Endothelial cell of umbilical vein (primary cell): ENCODE measurements around the gene GPR42. TPM values are rescaled to one million over a fixed set of nuclear protein-coding genes. Genes with fewer than 3 reads are reported as not detected.

Experiments used
- BruUV-seq: library from RNA; stranded (reverse); fragments of 400-500 nt; replicated peaks from 2 replicates; lab custom pipeline; 2021; lab: Mats Ljungman, UMichigan
- CTCF ChIA-PET: fragments of 300-600, 350-600 bp; sonication (Branson Sonifier 250); formaldehyde crosslinking; loops from one replicate; lab custom pipeline; 2021; ENCODE audit warnings: antibody characterized with exemption, inconsistent platforms; lab: Charles Lee
- POLR2A ChIA-PET: fragments of 300-600, 350-600 bp; sonication (Branson Sonifier 250); formaldehyde crosslinking; loops from one replicate; lab custom pipeline; 2021; ENCODE audit warnings: antibody characterized with exemption, inconsistent platforms; lab: Charles Lee
- DNase-seq: peaks from one replicate; pipeline ENCODE4 v3.0.0-alpha.2; 2011; ENCODE audit warnings: low read depth, low spot score
- FAIRE-seq: peaks from 2 replicates; lab custom pipeline; 2011; peaks lifted over from hg19 to GRCh38; lab: Jason Lieb, UNC
- H2AFZ ChIP-seq: 2 replicates; pipeline ENCODE4 v1.6.0; 2012; ENCODE audit warnings: low read depth, low read length, control low read depth, inconsistent platforms
- H3K27ac ChIP-seq: 2 replicates; pipeline ENCODE4 v1.5.1; 2011; ENCODE audit warnings: low read depth, mild to moderate bottlenecking, control low read depth, low read length, moderate library complexity; ENCODE audit not compliant: insufficient read depth
- H3K27me3 ChIP-seq, 2 experiments: 2 replicates each; pipeline versions ENCODE4 v1.6.0 to v1.6.1; 2011; ENCODE audit warnings: low read length in 2 of 2, mixed read lengths in 1 of 2; ENCODE audit not compliant: control insufficient read depth in 2 of 2, insufficient read depth in 2 of 2
- H3K36me3 ChIP-seq, 2 experiments: 2 replicates in 1 of 2; 3 replicates in 1 of 2; pipeline ENCODE4 v1.5.1; 2011; ENCODE audit warnings: low read length in 2 of 2, mild to moderate bottlenecking in 1 of 2, moderate library complexity in 1 of 2; ENCODE audit not compliant: control insufficient read depth in 2 of 2, insufficient read depth in 2 of 2; ENCODE audit errors: extremely low read depth in 1 of 2
- H3K4me1 ChIP-seq: 3 replicates; pipeline ENCODE4 v1.5.1; 2011; ENCODE audit warnings: mild to moderate bottlenecking, low read length; ENCODE audit not compliant: control insufficient read depth, insufficient read depth; ENCODE audit errors: extremely low read depth
- H3K4me2 ChIP-seq: 2 replicates; pipeline ENCODE4 v1.6.1; 2011; ENCODE audit warnings: low read length, control low read depth, mixed read lengths; ENCODE audit not compliant: insufficient read depth
- H3K4me3 ChIP-seq, 3 experiments: fragments of 200-600 bp in 1 of 3; sonication (generic), shearing (Covaris generic) in 1 of 3; replicated peaks in 1 of 3; 2 replicates each; pipeline ENCODE4 v1.5.1; 2011 to 2016; ENCODE audit warnings: control low read depth in 3 of 3, low read length in 3 of 3, mild to moderate bottlenecking in 2 of 3, inconsistent platforms in 1 of 3, low read depth in 1 of 3, moderate library complexity in 1 of 3; ENCODE audit not compliant: insufficient read depth in 1 of 3
- H3K79me2 ChIP-seq: 2 replicates; pipeline ENCODE4 v1.6.0; 2012; ENCODE audit warnings: low read length, inconsistent platforms; ENCODE audit not compliant: control insufficient read depth, insufficient read depth
- H3K9ac ChIP-seq: replicated peaks from 2 replicates; pipeline ENCODE3; 2011; ENCODE audit warnings: low read length, control low read depth; ENCODE audit not compliant: insufficient read depth; ENCODE audit errors: extremely low read depth
- H3K9me1 ChIP-seq: replicated peaks from 3 replicates; pipeline ENCODE4 v1.6.0; 2011; ENCODE audit warnings: mild to moderate bottlenecking, low read length; ENCODE audit not compliant: control insufficient read depth, insufficient read depth; ENCODE audit errors: extremely low read depth
- H3K9me3 ChIP-seq: replicated peaks from 2 replicates; pipeline ENCODE4 v1.5.1; 2012; ENCODE audit warnings: low read length, inconsistent platforms; ENCODE audit not compliant: control insufficient read depth, insufficient read depth
- H4K20me1 ChIP-seq: replicated peaks from 2 replicates; pipeline ENCODE3; 2011; ENCODE audit warnings: mild to moderate bottlenecking, low read length; ENCODE audit not compliant: control insufficient read depth, insufficient read depth; ENCODE audit errors: extremely low read depth
- EZH2 ChIP-seq: IDR thresholded peaks from 2 replicates; pipeline ENCODE4 v1.6.1; 2012; ENCODE audit warnings: borderline replicate concordance, low read depth, mild to moderate bottlenecking, moderate library complexity, low read length, inconsistent platforms; ENCODE audit not compliant: severe bottlenecking
- FOS ChIP-seq: IDR thresholded peaks from 2 replicates; pipeline ENCODE4 v1.6.1; 2011; ENCODE audit warnings: mild to moderate bottlenecking, low read length, moderate library complexity, borderline replicate concordance; ENCODE audit not compliant: insufficient read depth
- GATA2 ChIP-seq: IDR thresholded peaks from 2 replicates; pipeline ENCODE4 v1.7.0; 2011; ENCODE audit warnings: low read depth, mild to moderate bottlenecking, moderate library complexity, mixed read lengths, low read length; ENCODE audit not compliant: insufficient read length, insufficient read depth
- JUN ChIP-seq: IDR thresholded peaks from 2 replicates; pipeline ENCODE4 v1.6.1; 2011; ENCODE audit warnings: borderline replicate concordance, low read depth; ENCODE audit not compliant: insufficient read length, insufficient read depth
- MYC ChIP-seq: IDR thresholded peaks from one replicate; pipeline ENCODE4 v1.6.1; 2011; ENCODE audit warnings: mild to moderate bottlenecking, low read depth, low read length
- POLR2A ChIP-seq: IDR thresholded peaks from 2 replicates; pipeline ENCODE4 v1.6.1; 2012; ENCODE audit warnings: low read depth, mild to moderate bottlenecking, control low read depth, low read length
- POLR2AphosphoS5 ChIP-seq: IDR thresholded peaks from 2 replicates; pipeline ENCODE4 v1.6.1; 2012; ENCODE audit warnings: low read depth, mild to moderate bottlenecking, control low read depth, low read length, moderate library complexity; ENCODE audit not compliant: insufficient read depth
- dilution Hi-C: fragments of 300-500 bp; cut with MboI; formaldehyde crosslinking; loops from one replicate; pipeline ENCODE4 v1.15.0; 2019; ENCODE audit warnings: low sequenced_read_pairs; ENCODE audit not compliant: extremely low pct_ligation_motif_present
- intact Hi-C: fragments of 100-400 bp; cut with micrococcal nuclease; formaldehyde crosslinking; loops from one replicate; pipeline ENCODE4 v1.10.0; 2022
- polyA plus RNA-seq, 4 experiments: library from polyadenylated mRNA; depleted of rRNA in 3 of 4; stranded (reverse) in 3 of 4; unstranded in 1 of 4; fragments of >200 nt; gene quantifications; 2 replicates each; pipeline versions ENCODE4 v1.2.1 to v1.2.3, GENCODE V29; 2011 to 2012; ENCODE audit warnings: missing spikeins in 1 of 4
- total RNA-seq: library from RNA; stranded (reverse); gene quantifications from 2 replicates; pipeline ENCODE4 v1.2.3, GENCODE V29; 2021
- TF ChIP-seq, protein P1 (sequence below): IDR thresholded peaks from 2 replicates; pipeline ENCODE4 v1.6.1; 2011; ENCODE audit not compliant: insufficient read depth, insufficient read length
- TF ChIP-seq, protein P2 (sequence below), 2 donors: IDR thresholded peaks; 1 replicate in 1 of 2; 2 replicates in 1 of 2; pipeline ENCODE4 v1.5.1; 2011; ENCODE audit warnings: low read length in 2 of 2, mild to moderate bottlenecking in 2 of 2, moderate library complexity in 2 of 2, control low read depth in 1 of 2, inconsistent platforms in 1 of 2, low read depth in 1 of 2; ENCODE audit not compliant: insufficient read depth in 1 of 2; ENCODE audit errors: extremely low read depth in 1 of 2

The GPR42 gene
- total and polyA plus RNA-seq, 2 donors (not counting 3 experiments of a cell fraction or from before 2014, with no cell fraction given) = not detected

DNA sequence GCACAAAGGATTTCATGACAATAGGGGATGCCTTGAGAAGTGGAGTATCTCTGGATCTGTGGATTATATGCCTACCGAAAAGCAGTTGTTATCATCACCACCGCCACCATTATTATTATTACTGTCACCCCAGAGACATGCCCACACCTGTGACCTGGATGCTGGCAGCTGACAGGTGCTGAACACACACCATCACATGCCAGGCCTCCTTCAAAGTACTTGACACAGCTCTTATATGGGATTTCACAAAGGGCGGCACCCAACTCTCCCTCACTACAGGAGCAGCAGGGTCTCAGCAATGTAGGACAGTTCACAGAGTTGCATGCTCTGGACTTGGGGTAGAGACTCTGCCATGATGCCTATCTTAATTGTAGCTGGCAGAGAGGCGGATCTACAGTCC, 5.6 kb upstream of the GPR42 start:
- H3K27me3 ChIP-seq = peaks cover 0 to 2% of the 10 kb centered on the region in 2 experiments
- H2AFZ ChIP-seq = no peak overlapping the region
- H3K4me2 ChIP-seq = no peak overlapping the region
- no peaks in the 10 kb centered on the region for H3K9me1 ChIP-seq
- dilution Hi-C loops (no loop called here), intact Hi-C loops (no loop called here)
- DNase-seq = no peak
- H3K4me3 ChIP-seq = no peak overlapping the region
- TF ChIP-seq POLR2AphosphoS5 = no peak
- no peak for TF ChIP-seq EZH2
- TF ChIP-seq GATA2 = no peak
- TF ChIP-seq, protein P1, sequence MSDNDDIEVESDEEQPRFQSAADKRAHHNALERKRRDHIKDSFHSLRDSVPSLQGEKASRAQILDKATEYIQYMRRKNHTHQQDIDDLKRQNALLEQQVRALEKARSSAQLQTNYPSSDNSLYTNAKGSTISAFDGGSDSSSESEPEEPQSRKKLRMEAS = no peak
- no peak for TF ChIP-seq JUN
- TF ChIP-seq FOS = no peak
- ChIA-PET POLR2A (no interaction called here), CTCF (interaction anchor here (1.4 to 2.4 kb wide), 2 partner anchors 12 to 130 kb away, joined by 4 to 9 read pairs; no protein-coding TSS in a partner anchor)
- no peak for FAIRE-seq
- no peaks in the 10 kb centered on the region for H3K4me1 ChIP-seq
- H3K9ac ChIP-seq = no peak overlapping the region
- no peaks in the 10 kb centered on the region for H3K36me3 ChIP-seq
- BruUV-seq = no TSS peak
- H3K79me2 ChIP-seq = no peaks in the 10 kb centered on the region
- no peaks in the 10 kb centered on the region for H3K9me3 ChIP-seq
- no peaks in the 10 kb centered on the region for H4K20me1 ChIP-seq
- no peak overlapping the region for H3K27ac ChIP-seq

DNA sequence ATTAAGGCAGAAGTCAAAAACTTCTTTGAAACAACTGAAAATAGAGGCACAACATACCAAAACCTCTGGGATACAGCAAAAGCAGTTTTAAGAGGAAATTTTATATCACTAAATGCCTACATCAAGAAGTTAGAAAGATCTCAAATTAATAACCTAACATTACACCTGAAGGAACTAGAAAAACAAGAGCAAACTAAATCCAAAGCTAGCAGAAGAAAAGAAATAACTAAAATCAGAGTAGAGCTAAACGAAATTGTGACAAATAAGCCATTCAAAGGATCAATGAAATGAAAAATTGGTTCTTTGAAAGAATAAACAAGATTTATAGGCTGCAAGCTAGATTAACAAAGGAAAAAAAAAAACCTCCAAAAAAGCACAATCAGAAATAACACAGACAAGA, 2.5 kb upstream of the GPR42 start:
- CTCF ChIA-PET = no interaction called here
- intact Hi-C loops (no loop called here), dilution Hi-C loops (no loop called here)
- no peak overlapping the region for H3K27ac ChIP-seq
- no peak overlapping the region for H2AFZ ChIP-seq
- TF ChIP-seq MYC (no peak), FOS (no peak), JUN (no peak), POLR2A (no peak), POLR2AphosphoS5 (no peak), EZH2 (no peak), GATA2 (no peak)
- TF ChIP-seq, protein P1 = no peak
- TF ChIP-seq, protein P2, sequence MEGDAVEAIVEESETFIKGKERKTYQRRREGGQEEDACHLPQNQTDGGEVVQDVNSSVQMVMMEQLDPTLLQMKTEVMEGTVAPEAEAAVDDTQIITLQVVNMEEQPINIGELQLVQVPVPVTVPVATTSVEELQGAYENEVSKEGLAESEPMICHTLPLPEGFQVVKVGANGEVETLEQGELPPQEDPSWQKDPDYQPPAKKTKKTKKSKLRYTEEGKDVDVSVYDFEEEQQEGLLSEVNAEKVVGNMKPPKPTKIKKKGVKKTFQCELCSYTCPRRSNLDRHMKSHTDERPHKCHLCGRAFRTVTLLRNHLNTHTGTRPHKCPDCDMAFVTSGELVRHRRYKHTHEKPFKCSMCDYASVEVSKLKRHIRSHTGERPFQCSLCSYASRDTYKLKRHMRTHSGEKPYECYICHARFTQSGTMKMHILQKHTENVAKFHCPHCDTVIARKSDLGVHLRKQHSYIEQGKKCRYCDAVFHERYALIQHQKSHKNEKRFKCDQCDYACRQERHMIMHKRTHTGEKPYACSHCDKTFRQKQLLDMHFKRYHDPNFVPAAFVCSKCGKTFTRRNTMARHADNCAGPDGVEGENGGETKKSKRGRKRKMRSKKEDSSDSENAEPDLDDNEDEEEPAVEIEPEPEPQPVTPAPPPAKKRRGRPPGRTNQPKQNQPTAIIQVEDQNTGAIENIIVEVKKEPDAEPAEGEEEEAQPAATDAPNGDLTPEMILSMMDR (IDR thresholded peaks at IDR 0.05; ENCODE audit: extremely low read depth in 1 of 2, insufficient read depth in 1 of 2, low read depth in 1 of 2, low read length in 2 of 2) = no peak
- BruUV-seq = no TSS peak
- H3K4me1 ChIP-seq = no peaks in the 10 kb centered on the region
- H4K20me1 ChIP-seq = no peaks in the 10 kb centered on the region
- POLR2A ChIA-PET = no interaction called here
- no peak overlapping the region for H3K4me2 ChIP-seq
- DNase-seq (no peak), FAIRE-seq (no peak)
- H3K79me2 ChIP-seq = no peaks in the 10 kb centered on the region
- no peak overlapping the region for H3K9ac ChIP-seq
- no peaks in the 10 kb centered on the region for H3K36me3 ChIP-seq
- no peak overlapping the region for H3K4me3 ChIP-seq
- H3K9me1 ChIP-seq = no peaks in the 10 kb centered on the region
- peaks cover 0 to 2% of the 10 kb centered on the region in 2 experiments for H3K27me3 ChIP-seq
- H3K9me3 ChIP-seq = no peaks in the 10 kb centered on the region
